NCI-H82 treated with DMSO at 0.1 percent for 48 hours (cell line): ENCODE data around the gene HTR7.
"Not testable (repeated sequence)": the region's sequence is repeated elsewhere in the genome, so short reads cannot be mapped to it uniquely, and the experiment has no call there.

Source experiments
- DNase-seq: peaks from one replicate; lab custom pipeline; 2025; ENCODE audit not compliant: unreplicated experiment; lab: John Stamatoyannopoulos, UW

The HTR7 gene

GRCh38 chr10:90857635-90858460 lies at the start of gene HTR7:
TSS of gene HTR7 (minus strand) at chr10:90858039. CDS start at chr10:90857671, 368 bp downstream.
- no peak for DNase-seq

GRCh38 chr10:90906596-90906995 lies 48.8 kb upstream of the HTR7 start:
- no peak for DNase-seq

DNA sequence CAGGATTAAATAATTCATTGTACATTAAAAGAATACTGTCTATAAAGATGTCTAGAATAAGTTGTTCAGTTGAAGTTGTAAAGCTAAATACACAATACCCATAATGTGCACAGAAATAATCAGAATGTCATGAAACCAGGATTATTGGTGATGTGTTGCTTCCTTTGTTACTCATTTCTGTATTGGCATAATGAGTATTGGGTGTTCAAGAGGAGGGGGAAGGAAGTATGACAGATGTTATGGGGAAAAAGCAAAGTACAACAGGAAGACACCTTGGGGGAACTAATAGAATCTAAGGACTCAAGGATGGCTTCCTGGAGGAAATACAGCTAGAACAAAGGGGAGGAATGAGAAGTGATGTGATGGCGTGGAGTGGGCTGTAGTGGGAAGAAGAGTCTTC lies 48.1 kb upstream of the HTR7 start:
- no peak for DNase-seq

DNA sequence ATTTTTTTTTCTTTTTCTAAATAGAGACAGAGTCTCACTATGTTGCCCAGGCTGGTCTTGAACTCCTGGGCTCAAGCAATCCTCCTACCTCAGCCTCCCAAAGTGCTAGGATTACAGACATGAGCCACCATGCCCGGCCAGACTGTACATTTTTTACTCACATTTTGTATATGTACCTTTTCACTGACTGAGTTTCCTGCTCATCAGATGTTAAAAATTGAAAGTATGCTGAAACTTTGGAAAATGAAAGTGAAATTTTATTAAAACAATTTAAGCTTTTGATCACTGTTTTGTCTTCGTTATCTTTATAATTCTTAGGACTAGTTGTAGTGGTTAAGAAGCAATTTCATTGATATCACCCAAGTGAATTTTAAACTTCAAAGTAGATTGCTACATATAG lies 39.1 kb upstream of the HTR7 start:
- not testable (repeated sequence) for DNase-seq

GRCh38 chr10:90893190-90893589 lies 35.4 kb upstream of the HTR7 start:
- no peak for DNase-seq

DNA sequence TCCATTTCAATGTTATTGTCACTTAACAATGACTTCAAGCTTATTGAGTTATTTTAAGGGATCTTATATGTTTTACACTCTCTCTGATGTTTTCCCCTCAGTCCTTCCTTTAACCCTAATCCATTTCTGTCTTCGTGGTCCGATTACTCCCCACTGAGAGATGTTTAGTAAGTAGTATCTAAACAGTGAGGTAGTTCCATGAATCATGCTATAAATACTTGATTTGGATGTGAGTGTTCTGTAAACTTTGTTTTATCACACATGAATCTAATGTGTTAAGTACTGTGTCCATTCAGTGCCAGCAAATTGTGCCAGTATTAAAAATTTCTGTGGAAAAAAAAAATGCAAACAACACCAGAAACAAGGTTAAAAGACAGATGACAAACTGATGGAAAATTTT lies 32.5 kb upstream of the HTR7 start:
- no peak for DNase-seq

GRCh38 chr10:90889636-90890035 lies 31.8 kb upstream of the HTR7 start:
- DNase-seq, result no peak

DNA sequence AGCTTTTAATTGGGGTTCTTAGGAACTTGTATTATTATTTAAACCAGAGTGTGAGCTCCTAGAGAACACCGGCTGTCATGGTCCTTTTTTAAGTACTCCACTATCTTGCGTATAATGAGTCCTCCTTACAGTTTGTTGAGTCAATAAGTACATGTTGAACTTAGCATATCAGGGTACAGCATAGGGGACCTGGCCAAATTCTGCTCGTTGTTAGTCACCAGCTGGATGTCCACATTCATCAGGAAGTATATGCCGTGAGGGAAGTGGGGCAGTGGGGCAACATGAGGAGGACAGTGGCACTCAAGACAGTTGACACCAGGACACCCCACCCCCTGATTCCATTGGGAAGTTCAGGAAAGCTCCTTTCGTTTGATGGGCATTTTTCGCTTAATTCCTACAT lies 30.5 kb upstream of the HTR7 start:
- DNase-seq, result no peak

- no peak for DNase-seq
These were observed 29.7 kb upstream of the HTR7 start for GRCh38 chr10:90887555-90887954.

DNA sequence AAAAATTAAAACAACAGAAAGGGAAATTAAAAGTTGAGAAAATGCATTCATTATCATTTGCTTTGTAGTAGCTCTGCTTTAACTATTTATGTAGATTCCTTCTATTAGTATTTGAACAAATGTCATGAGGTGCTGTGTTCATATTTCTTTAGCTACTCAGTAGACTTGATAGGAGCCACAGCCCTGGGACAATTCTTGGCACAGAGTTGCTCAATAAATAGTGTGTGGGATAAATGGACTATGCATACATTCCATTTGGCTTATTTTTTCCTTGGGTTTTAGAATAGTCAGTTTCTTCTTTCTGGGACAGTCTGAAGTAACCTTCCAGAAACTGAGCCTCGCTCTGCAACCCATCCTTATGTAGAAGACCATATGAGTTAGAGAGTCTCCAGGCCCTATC lies 27.3 kb upstream of the HTR7 start:
- no peak for DNase-seq

DNA sequence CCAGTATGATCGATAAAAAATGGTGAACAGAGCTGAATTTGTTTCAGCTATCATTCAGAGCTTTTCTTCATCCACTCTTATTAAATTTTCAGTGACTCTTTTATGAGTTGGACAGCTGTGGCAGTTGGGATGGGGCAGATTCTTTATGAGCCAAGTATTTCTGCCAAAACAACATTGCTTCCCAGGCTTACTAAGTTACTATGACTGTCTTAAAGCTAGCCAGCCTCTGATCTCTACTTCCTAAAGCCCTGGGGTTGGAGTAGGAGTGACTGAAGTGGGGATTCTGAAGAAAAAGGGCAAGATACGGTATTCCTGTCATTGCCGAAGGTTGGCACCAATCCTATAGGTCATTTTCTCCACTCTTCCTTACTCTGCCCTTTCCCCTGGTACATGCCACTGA lies 26.6 kb upstream of the HTR7 start:
- no peak for DNase-seq

GRCh38 chr10:90880059-90880719 lies 22.4 kb upstream of the HTR7 start:
- not testable (repeated sequence) for DNase-seq

GRCh38 chr10:90879062-90879461 lies 21.2 kb upstream of the HTR7 start:
- DNase-seq, result no peak

DNA sequence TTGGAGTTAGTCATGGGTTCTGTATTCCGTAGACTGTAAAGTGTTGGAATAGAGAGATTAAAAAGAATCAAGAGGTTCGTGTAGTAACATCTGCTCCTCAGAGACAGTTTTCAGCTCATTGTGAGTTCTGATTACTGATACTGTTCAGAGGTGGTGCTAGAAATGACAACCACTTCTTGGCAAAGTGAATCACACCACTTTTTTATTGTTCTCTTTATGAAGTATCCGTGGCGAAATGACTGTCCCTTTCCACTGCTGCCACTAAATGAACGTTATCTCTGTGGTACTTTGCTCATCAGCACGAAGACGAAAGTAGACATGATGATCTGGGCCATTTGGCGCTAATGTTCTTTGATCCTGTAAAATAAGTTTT lies 14.8 kb upstream of the HTR7 start:
- DNase-seq, result no peak

DNA sequence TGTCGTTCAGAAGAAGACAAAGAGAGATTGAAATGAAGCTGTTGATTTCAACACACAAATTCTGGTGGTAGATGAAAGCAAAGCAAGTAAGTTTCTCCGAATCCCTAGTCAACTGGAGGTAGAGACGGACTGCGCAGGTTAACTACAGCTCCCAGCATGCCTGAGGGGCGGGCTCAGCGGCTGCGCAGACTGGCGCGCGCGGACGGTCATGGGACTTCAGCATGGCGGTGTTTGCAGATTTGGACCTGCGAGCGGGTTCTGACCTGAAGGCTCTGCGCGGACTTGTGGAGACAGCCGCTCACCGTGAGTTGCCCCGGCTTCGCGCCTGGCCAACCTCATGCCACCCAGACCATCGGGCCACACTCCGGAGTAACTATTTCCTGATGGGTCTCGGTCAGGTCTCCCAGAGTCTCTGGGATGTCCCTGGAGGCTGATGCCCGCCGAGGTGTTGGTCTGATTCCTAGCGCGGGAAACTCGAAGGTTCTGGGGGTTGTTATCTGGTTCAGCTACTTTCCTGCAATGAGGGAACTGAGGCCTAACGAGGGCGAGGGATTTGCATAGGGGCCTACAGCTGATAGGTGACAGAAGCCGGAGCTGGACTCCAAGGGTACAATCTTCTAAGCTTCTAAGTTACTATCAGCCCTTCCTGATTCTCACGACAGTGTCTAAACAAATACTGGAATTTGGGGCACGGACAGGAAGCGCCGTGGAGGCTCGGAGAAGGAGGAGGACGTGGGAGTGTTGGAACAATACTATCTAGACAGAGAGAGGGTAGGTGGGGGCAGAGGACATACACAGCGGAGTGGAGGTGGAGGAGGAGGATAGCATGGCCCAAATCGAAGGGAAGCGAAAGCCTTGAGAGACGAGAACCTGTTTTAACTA lies 14.2 kb upstream of the HTR7 start, which contains the start of gene RPP30:
RPP30 (plus strand) TSS at position 209 of the 882 bp plus-strand sequence; CDS start at position 222, 13 bp downstream.
- peak; percentile 57 for DNase-seq

- DNase-seq, result peak; percentile 30
These were observed 13.5 kb upstream of the HTR7 start for GRCh38 chr10:90871279-90871765.

DNA sequence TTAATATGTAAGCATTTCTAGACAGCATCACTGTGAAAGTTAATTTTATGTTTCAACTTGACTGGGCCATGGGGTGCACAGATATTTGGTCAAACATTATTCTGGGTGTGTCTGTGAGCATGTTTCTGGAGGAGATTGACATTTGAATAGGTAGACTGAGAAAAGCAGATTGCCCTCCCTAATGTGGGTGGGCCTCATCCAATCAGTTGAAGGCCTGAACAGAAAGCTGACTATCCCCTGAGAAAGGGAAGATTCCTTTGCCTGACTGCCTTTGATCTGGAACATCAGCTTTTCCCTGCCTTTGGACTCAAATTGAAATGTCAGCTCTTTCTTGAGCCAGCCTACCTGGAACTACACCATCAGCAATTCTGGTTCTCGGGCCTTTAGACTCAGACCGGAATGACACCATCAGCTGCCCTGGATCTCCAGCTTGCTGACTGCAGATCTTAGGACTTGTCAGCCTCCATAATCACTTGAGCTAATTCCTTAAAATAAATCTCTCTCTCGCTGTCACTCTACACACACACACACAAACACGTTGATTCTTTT lies 8.3 kb upstream of the HTR7 start:
- no peak for DNase-seq

DNA sequence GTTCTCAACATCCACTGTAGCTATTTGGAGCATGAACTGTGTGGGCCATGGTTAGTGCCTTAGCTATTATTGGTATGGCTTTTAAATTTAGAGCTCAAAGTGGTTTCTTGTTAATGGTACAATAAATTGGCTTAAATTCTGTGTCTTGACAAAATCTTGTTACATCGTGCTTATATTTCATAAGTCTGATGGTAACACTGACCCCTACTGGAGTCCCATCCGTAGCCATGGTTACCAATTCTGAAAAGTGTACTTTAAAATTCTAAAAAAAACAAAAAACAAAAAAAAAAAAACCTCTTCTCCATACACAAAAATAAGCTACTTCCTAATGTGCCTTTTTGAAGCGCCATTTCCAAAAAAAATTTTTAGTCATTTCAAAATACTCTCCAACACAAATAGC lies 7.6 kb upstream of the HTR7 start:
- no peak for DNase-seq

DNA sequence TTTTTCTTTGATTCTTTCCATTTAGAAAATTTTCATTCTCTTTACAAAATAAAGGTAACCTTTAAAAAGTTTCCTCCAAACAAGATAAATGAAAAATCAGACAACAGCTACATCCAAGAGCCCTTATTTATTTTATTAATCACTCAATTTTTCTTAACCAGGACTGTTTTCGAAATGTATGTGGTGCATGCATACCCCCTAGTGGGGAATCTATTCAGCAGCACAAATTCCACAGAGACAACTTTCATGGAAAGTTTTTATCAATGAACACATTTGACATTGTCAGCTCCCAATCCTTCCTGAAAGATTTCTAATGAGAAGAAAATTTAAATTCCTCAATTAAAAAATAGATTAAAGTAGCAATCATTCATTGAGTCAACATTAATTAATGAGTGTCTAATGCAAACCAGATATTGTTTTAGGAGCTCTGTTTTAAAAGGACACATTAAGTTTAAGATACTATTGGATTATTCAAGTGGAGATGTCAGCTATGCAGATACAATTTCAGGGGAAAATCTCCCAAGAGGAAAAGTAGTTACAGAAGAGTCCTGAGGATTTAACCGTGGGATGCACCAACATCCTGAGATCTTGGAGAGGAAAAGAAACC lies 5.2 kb upstream of the HTR7 start:
- no peak for DNase-seq

- DNase-seq, result no peak
These were observed 3.0 kb upstream of the HTR7 start for GRCh38 chr10:90860790-90861189.

DNA sequence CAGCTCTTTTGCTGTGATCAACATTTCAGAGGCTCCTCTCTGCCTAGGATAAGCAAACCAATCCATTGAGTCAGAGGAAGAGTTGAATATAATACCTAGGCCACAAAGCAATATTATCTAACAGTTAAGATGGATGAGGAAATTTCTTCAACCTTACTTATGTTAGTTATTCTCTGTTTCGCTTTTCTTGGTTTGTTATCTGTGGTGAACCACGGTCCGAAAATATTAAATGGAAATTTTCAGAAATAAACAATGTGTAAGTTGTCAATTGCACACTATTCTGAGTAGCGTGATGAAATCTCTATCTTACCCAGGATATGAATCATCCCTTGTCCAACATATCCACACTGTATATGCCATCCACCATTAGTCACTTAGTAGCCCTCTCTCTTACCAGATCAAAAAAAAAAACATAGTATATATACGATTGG lies 1.5 kb upstream of the HTR7 start:
- no peak for DNase-seq
